Measurements from ENCODE around the gene PDE9A.
A peak's percentile ranks its signal among the peaks of the same experiment; 100 is the strongest.

Gene PDE9A

GRCh38 chr21:42734323-42734971, 81.0 kb downstream of the PDE9A start:
- DNase-seq (ENCODE audit: low read depth in 1 of 2, low spot score in 1 of 2): no peak

DNA sequence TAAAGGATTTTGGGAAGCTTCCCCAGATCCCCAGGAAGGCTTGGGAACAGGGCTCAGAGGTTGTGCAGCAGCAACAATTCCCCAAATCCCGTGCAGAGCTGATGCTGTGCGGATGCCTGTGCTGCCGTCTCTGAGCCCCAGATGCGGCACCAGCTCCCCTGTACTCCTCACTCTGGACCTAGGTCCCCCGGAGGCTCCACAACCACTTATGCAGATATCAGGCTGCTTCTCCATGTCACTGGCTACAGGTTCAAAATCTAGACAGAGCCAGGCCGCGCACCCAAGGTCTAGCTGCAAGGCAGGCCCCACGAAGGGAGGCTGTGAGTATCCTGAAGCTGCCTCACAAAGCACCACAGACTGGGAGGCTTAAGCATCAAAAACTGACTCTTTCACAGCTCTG, 81.6 kb downstream of the PDE9A start:
- DNase-seq (ENCODE audit: low read depth in 1 of 2, low spot score in 1 of 2): no peak

- DNase-seq (ENCODE audit: low read depth in 1 of 2, low spot score in 1 of 2): no peak
Observed at GRCh38 chr21:42735944-42736343, 82.5 kb downstream of the PDE9A start.

DNA sequence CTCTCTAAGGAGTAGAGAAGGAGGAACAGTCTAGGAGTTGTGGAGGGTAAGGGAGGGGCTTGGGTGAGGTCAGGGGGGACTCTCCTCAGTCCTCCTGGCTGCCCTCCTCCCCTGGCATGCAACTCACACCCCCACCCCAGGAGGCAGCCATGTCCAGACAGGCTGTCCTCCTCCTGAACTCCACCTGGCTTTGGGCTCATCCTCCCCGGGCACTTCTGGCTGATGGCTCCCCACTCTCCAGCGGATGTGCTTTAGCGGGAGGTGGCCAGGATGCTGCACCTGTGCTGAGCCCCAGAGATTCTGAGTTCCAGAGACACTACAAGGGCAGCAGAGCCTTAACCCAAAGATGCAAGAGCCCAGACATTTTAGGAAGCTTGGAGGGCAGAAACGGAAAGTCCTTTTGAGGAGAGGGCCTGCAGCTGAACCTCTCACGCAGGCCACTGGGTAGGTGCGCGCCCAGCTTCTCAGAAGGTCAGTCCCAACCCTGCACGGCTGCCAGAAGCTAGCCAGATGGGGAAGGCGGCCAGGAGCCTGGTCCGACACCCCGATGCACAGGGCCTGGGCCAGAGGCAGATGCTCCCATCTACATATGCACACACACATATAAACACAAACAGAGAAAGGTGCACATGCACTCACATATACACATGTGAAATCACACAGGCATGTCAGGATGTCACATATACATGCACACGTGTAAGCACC, 83.4 kb downstream of the PDE9A start:
- DNase-seq (ENCODE audit: low read depth in 1 of 2, low spot score in 1 of 2): no peak

DNA sequence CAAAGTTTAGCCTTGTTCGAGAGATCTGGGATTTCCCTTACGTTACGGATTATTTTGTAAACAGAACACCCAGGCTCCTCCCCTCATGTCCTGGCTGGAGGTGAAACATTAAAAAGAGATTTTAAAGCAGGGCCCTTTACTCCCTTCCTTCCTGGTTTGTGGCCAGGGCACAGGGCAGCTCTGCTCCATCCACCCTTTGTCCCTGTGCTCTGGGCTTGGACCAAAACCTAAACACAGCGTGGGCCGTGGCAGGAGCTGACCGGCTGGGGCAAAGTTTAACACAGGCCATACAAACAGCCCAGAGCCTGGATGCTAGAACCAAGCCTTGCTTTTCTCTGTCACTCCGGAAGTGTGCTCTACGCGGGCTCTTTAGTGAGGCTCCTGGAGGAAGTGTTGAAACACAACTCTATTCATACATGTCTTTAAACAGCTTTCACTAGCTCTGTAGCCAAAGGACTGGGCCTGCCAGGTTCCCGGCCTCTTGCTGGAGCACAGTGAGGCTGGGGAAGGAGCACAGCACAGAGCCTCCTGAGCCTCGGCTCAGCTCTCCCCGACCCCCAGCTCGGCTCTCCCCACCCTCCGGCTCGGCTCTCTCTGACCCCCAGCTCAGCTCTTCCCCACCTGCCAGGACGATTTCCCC, 84.7 kb downstream of the PDE9A start:
- DNase-seq (ENCODE audit: low read depth in 1 of 2, low spot score in 1 of 2): peak in 1 of 2 donors; percentile 40

DNA sequence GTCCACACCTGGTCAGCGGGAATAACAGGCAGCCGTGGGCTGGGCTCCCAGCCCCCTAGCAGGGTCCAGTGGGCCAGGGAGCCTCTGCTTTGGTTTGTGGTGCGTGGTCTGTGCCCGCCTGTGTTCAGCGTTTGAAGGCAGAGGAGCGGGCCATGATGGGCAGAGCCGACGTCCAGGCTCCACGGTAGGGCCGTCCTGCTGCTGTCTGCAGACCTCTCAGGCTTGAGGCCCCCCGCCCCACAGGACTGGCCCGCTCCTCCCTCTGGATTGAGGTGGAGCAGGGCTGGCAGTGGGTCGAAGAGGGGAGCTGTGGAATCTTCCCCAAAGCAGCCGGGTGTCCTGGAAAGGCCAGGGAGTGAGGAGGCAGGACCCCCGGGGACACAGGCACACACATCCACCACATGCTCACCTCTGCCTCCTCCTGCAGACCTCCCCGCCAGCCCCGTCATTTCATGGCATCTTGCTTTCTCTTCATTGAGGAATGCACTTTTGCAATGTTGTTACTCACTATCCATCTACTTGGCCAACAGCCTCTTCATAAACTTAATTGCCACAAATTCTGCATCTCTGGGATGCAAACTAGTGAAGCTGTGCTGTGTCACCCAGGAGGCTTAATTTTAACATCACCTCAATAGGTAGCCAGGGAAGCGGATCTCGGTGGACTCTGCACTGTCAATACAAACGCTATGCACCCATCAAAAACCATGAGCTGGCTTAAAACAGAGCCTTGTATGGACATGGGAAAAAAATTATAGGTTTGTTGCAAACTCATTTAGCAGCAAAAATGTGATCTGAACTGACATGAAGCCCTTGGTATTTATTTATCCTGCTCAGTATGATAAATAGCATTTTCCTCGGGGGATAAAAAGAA, 85.9 kb downstream of the PDE9A start:
- DNase-seq (ENCODE audit: low read depth in 1 of 2, low spot score in 1 of 2): no peak

DNA sequence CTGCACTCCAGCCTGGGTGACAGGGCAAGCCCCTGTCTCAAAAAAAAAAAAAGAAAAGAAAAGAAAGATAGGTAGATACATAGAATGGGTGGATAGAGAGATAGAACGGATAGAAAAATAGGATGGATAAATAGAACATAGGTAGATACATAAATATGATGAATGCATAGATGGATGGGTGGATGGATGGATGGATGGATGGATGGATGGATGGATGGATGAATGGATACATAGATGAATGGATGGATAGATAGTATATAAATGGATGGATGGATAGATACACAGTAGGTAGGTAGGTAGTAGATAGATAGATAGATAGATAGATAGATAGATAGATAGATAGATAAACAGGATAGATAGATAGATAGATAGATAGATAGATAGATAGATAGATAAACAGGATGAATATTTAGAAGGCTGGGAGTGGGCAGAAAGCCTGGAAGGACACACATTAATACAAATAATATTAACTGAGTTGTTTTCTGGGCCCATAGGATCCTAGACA, 87.0 kb downstream of the PDE9A start:
- no peak for DNase-seq (ENCODE audit: low read depth in 1 of 2, low spot score in 1 of 2)

GRCh38 chr21:42741066-42741465, 87.6 kb downstream of the PDE9A start:
- no peak for DNase-seq (ENCODE audit: low read depth in 1 of 2, low spot score in 1 of 2)

DNA sequence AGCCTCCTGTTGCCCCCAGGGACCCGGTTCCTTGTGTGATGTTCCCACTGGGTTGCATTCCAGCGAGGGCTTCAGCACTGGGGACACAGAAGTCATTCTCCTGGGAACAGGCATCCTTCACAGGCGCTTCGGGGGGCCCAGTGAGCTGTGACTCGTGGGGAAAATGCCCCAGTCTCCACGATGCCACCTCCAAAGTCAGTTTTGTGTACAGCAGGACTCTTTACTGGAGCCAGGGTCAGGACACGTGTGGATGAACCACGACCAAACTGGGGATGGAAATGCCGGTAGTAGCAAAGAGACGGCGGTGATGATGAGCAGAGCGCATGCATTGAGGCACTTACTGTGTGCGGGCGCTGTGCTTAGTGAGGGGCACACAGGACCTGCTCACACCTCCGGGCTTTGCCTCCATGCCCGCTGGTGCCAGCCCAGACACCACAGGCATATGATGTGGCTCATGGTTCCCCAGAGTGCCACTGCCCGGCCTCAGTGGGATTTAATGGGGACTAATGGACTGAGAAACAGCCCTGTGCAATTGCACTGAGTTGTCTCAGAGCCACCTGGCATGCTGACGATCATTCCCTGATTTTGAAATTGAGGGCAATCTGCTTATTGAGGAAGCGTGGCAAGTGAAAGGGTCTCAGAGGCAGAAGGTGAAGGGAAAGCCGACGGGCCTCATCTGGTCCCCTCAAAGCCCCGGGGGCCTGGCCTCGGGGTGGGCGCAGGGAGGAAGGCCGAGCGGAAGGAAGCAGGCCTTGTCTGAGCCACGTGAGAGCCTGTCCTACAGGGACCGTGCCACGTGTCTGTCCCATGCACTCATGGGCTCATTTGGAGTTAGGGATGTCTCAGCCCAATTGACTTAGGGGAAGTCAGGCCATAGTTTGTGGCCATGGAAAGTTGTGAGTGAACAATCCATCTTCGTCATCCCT, 91.4 kb downstream of the PDE9A start:
- no peak for DNase-seq (ENCODE audit: low read depth in 1 of 2, low spot score in 1 of 2)

DNA sequence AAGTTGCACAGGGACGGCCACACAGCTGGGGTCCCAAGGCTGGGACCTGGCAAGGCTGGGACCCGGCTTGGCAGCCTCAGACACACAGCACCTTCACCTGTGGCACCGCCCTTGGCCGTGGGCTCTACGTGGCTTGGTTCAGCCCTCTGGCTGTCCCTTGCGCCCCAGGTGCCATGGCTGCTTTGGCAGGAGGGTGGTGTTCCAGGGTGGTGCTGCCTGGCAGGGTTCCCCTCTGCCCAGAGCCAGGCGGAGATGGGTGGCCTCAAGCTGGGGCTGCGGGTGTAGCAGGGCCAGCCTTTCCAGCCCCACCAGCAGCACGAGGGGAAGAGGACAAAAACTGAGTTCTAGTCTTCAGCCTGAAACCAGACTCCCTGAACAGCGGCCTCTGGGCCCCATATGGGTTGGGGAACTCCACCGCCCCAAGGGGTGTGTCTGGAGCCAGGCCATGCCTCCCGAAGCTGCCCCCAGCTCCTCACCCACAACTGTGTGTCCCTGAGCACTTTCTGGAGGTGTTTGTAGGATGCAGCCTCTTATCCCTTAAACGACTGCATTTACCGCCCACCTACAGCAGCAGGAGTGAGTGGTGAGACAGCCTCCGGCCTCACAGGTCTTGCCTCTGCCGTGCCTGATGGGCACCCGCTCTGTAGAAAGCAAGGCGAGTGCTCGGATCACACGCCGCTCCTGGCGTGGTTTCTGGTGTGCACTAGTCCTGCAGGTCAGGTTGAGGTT, 92.3 kb downstream of the PDE9A start:
- no peak for DNase-seq (ENCODE audit: low read depth in 1 of 2, low spot score in 1 of 2)

DNA sequence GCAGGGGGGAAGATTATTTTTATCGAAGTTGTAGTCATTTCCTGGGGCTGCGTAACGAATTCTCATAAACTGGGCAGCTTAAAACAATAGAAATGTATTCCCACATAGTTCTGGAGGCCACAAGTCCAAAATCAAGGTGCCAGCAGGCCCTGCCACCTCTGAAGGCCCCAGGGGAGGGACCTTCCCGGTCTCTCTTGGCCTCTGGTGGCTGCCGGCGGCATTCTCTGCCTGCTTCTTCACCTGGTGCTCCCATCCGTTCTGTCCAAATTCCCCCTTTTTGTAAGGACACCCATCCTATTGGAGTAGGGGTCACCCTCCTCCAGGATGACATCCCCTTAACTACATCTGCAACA, 92.8 kb downstream of the PDE9A start:
- no peak for DNase-seq (ENCODE audit: low read depth in 1 of 2, low spot score in 1 of 2)

- no peak for DNase-seq (ENCODE audit: low read depth in 1 of 2, low spot score in 1 of 2)
Observed at GRCh38 chr21:42746593-42747275, 93.3 kb downstream of the PDE9A start.

- DNase-seq (ENCODE audit: low read depth in 1 of 2, low spot score in 1 of 2): no peak
Observed at GRCh38 chr21:42747276-42747701, 93.9 kb downstream of the PDE9A start.

DNA sequence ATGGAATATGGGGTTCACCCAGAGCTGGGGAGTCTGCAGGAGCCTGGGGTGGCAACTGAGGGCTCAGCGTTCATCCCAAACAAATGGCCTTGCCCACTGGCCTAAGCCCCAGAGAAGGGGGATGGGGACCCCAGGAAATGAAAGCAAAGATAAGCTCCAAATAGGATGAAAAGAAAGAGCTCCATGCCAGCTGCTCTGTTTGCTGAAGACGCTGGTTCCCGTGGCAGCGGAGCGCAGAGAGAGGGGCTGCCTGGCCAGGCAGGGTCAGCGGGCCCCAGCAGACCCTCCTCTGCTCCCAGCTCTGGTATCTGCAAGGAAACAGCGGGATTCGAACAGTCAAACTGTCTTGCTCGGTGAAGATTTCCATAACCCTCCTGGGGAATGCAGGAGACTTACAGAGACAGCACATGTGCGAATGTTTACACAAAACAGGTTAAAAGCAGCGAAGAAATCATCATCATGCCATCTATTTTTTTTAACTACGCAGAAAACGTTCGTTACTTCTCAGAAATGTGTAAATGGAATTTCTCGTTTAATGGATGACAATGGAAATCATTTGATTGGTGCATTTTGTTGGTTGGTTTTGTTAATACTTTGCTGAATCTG, 94.4 kb downstream of the PDE9A start:
- no peak for DNase-seq (ENCODE audit: low read depth in 1 of 2, low spot score in 1 of 2)

GRCh38 chr21:42748620-42749176, 95.3 kb downstream of the PDE9A start:
- DNase-seq (ENCODE audit: low read depth in 1 of 2, low spot score in 1 of 2): no peak

DNA sequence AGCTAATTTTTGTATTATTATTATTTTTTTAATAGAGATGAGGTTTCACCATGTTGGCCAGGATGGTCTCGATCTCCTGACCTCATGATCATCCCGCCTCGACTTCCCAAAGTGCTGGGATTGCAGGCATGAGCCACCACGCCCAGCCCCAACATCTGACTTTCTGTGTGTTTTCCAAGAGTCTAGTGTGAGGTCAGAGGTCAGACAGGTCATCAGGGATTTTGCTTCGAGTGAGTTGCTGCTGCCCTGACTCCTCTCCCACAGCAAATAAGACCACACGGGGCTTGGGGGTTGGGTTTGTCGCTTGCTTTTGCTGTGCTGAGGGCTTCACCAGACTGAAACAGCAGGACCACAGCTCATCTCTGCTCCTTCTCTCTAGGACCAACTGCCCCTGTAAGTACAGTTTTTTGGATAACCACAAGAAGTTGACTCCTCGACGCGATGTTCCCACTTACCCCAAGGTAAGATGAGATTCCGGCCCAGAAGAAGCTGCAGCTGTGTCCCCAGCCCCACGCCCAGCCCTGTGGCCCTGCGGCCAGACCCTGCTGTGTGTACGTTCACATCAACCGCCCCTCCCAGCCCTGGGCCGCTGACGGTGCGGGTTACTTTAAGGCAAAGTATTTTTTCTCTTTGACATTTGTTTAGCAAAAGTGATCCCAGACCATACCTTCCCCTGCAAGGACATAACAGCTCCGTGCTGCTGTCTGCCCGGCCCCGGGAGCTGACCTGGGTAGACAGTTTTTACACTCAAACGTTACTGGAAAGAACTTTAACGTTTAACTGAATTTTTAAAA, 97.5 kb downstream of the PDE9A start:
- no peak for DNase-seq (ENCODE audit: low read depth in 1 of 2, low spot score in 1 of 2)

GRCh38 chr21:42751866-42752265, 98.4 kb downstream of the PDE9A start:
- no peak for DNase-seq (ENCODE audit: low read depth in 1 of 2, low spot score in 1 of 2)

DNA sequence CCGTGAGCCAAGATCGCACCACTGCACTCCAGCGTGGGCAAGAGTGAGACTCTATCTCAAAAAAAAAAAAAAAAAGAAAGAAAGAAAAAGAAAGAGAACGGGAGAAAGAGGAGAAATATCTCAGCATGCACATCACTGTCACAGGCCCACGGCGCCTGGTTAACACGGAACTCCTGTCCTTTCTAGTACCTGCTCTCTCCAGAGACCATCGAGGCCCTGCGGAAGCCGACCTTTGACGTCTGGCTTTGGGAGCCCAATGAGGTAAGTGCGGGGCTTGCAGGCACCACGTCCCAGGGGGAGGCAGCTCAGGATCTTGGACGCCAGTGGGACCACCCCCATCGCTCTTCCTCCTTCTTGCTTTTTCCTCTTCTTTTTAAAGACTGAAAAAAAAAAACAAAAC, 100.4 kb downstream of the PDE9A start:
- DNase-seq (ENCODE audit: low read depth in 1 of 2, low spot score in 1 of 2): no peak

Measured in activated CD4-positive, alpha-beta T cell treated with anti-CD3 and anti-CD28 coated beads, Interleukin-2, amount 50 U/mL, for 24 hours (primary cell).